COLO668 (cell line): ENCODE data around the gene HSPG2.
A peak's percentile ranks its signal among the peaks of the same experiment; 100 is the strongest.
"Not testable (repeated sequence)": the region's sequence is repeated elsewhere in the genome, so short reads cannot be mapped to it uniquely, and the experiment has no call there.

Source experiments
- DNase-seq: peaks from one replicate; lab custom pipeline; 2025; ENCODE audit not compliant: unreplicated experiment; lab: John Stamatoyannopoulos, UW

The HSPG2 gene

GRCh38 chr1:21813542-21813941 is 123.6 kb downstream of the HSPG2 start:
- DNase-seq, result no peak

- no peak for DNase-seq
Measured at GRCh38 chr1:21811875-21812305, 125.2 kb downstream of the HSPG2 start, which contains the start of gene LDLRAD2. Gene LDLRAD2, plus strand, starts transcription at chr1:21812265. Its CDS starts 187 bp downstream, at chr1:21812452.

- DNase-seq, result no peak
Measured at GRCh38 chr1:21804536-21804935, 132.6 kb downstream of the HSPG2 start.

GRCh38 chr1:21801100-21801499 is 136.0 kb downstream of the HSPG2 start:
- no peak for DNase-seq

GRCh38 chr1:21799730-21800129 is 137.4 kb downstream of the HSPG2 start:
- DNase-seq, result no peak

- no peak for DNase-seq
Measured at GRCh38 chr1:21795075-21795474, 142.0 kb downstream of the HSPG2 start.

GRCh38 chr1:21794656-21795055 is 142.5 kb downstream of the HSPG2 start:
- DNase-seq, result no peak

GRCh38 chr1:21793104-21793503 is 144.0 kb downstream of the HSPG2 start:
- no peak for DNase-seq

- no peak for DNase-seq
Measured at GRCh38 chr1:21786640-21787039, 150.5 kb downstream of the HSPG2 start.

GRCh38 chr1:21785764-21786163 is 151.3 kb downstream of the HSPG2 start:
- not testable (repeated sequence) for DNase-seq

- no peak for DNase-seq
Measured at GRCh38 chr1:21783679-21784603, 153.2 kb downstream of the HSPG2 start.

- peak; percentile 100 for DNase-seq
Measured at GRCh38 chr1:21782868-21783678, 154.0 kb downstream of the HSPG2 start, which contains the start of gene USP48. Gene USP48, minus strand, starts transcription at chr1:21783149. Its CDS starts 192 bp downstream, at chr1:21782957.

- no peak for DNase-seq
Measured at GRCh38 chr1:21782349-21782867, 154.7 kb downstream of the HSPG2 start.

- no peak for DNase-seq
Measured at GRCh38 chr1:21781815-21782348, 155.2 kb downstream of the HSPG2 start.

- DNase-seq, result no peak
Measured at GRCh38 chr1:21779613-21780521, 157.2 kb downstream of the HSPG2 start.

- no peak for DNase-seq
Measured at GRCh38 chr1:21778405-21778727, 158.7 kb downstream of the HSPG2 start.

- not testable (repeated sequence) for DNase-seq
Measured at GRCh38 chr1:21776925-21777324, 160.2 kb downstream of the HSPG2 start.

- DNase-seq, result no peak
Measured at GRCh38 chr1:21775985-21776562, 161.0 kb downstream of the HSPG2 start.

GRCh38 chr1:21775550-21775914 is 161.6 kb downstream of the HSPG2 start:
- DNase-seq, result no peak
